Activated T-helper 1 cell treated with Interleukin-2 at 50 U/mL for 16 hours (primary cell): ENCODE measurements around the gene ACLY.
"Not testable (repeated sequence)": the region's sequence is repeated elsewhere in the genome, so short reads cannot be mapped to it uniquely, and the experiment has no call there.

Source experiments
- DNase-seq: peaks from one replicate; pipeline ENCODE4 v3.0.0-alpha.2; 2020; ENCODE audit warnings: low read depth

The ACLY gene

GRCh38 chr17:41829961-41830360, 88.8 kb downstream of the ACLY start:
- DNase-seq: not testable (repeated sequence)

GRCh38 chr17:41825175-41825845, 93.4 kb downstream of the ACLY start:
- no peak for DNase-seq

- no peak for DNase-seq
Measured at GRCh38 chr17:41824086-41824485, 94.7 kb downstream of the ACLY start.

- no peak for DNase-seq
Measured at GRCh38 chr17:41823580-41823979, 95.2 kb downstream of the ACLY start.

GRCh38 chr17:41823141-41823524, 95.6 kb downstream of the ACLY start:
- DNase-seq: no peak

- DNase-seq: no peak
Measured at GRCh38 chr17:41822216-41823140, 96.3 kb downstream of the ACLY start.

GRCh38 chr17:41821776-41822175, 97.0 kb downstream of the ACLY start:
- DNase-seq: no peak

GRCh38 chr17:41818024-41818423, 100.7 kb downstream of the ACLY start:
- no peak for DNase-seq
